H1 (cell line): Measurements from ENCODE around the gene TBRG4.

ENCODE experiments used
- CBX8 ChIP-seq: fragments of 300-800, 300-1000 bp; sonication (generic); IDR thresholded peaks from 2 replicates; pipeline ENCODE4 v1.7.1; 2016; ENCODE audit warnings: low read depth, low read length, borderline replicate concordance
- CTCF ChIP-seq, 3 experiments: IDR thresholded peaks; 1 replicate in 2 of 3; 2 replicates in 1 of 3; pipeline versions ENCODE4 v1.5.1 to v1.6.1; 2011; ENCODE audit warnings: low read length in 3 of 3, mild to moderate bottlenecking in 3 of 3, inconsistent platforms in 2 of 3, low read depth in 1 of 3, moderate library complexity in 1 of 3; ENCODE audit not compliant: insufficient read depth in 1 of 3; ENCODE audit errors: control extremely low read depth in 1 of 3
- FOSL1 ChIP-seq: IDR thresholded peaks from 2 replicates; pipeline ENCODE4 v1.6.1; 2011; ENCODE audit warnings: mild to moderate bottlenecking, low read depth, low read length, moderate library complexity; ENCODE audit not compliant: insufficient read depth
- POLR2A ChIP-seq, 2 experiments: IDR thresholded peaks; 1 replicate in 1 of 2; 2 replicates in 1 of 2; pipeline ENCODE4 v1.6.1; 2011; ENCODE audit warnings: low read depth in 2 of 2, low read length in 2 of 2, mild to moderate bottlenecking in 2 of 2; ENCODE audit errors: control extremely low read depth in 1 of 2
- RAD21 ChIP-seq, 2 experiments: IDR thresholded peaks in 1 of 2; conservative IDR thresholded peaks in 1 of 2; 2 replicates each; pipeline ENCODE4 v1.6.1; 2011; ENCODE audit warnings: low read depth in 2 of 2, low read length in 2 of 2, improper control_type of control experiment in 1 of 2, inconsistent platforms in 1 of 2, mild to moderate bottlenecking in 1 of 2, moderate library complexity in 1 of 2

- no peak for TF ChIP-seq FOSL1
- TF ChIP-seq RAD21 (IDR thresholded peaks at IDR 0.05 in 1 of 2, conservative IDR thresholded peaks at IDR 0.05 in 1 of 2; ENCODE audit: low read depth in 2 of 2, low read length in 2 of 2) = peak; percentile 14 to 35; a peak in 3 of 4 replicates
- peak in 2 of 3 experiments; percentile 7 to 16; a peak in 2 of 4 replicates for TF ChIP-seq CTCF (IDR thresholded peaks at IDR 0.05; ENCODE audit: control extremely low read depth in 1 of 3, insufficient read depth in 1 of 3, low read depth in 1 of 3, low read length in 3 of 3)
- TF ChIP-seq POLR2A (IDR thresholded peaks at IDR 0.05; ENCODE audit: control extremely low read depth in 1 of 2, low read depth in 2 of 2, low read length in 2 of 2) = no peak
- no peak for TF ChIP-seq CBX8
Measured at GRCh38 chr7:45146531-45147379, 35.3 kb upstream of the TBRG4 start.
